ENCODE measurements around the gene CMAS.
A peak's percentile ranks its signal among the peaks of the same experiment; 100 is the strongest.
"Not testable (repeated sequence)": the region's sequence is repeated elsewhere in the genome, so short reads cannot be mapped to it uniquely, and the experiment has no call there.

CMAS gene

GRCh38 chr12:22046090-22046967, at the start of gene CMAS:
TSS of gene CMAS (plus strand) at chr12:22046218. CDS start at chr12:22046304, 86 bp downstream.
- Mint-ChIP-seq H3K27me3 (no peaks in the 10 kb centered on the region), H3K9me3 (no peaks in the 10 kb centered on the region), H3K27ac (peak within 1 kb of the TSS; percentile 84), H3K4me1 (peaks cover 41% of the 10 kb centered on the region), H3K36me3 (peaks cover 19% of the 10 kb centered on the region), H3K4me3 (peak within 1 kb of the TSS; percentile 88)
- CTCF ChIA-PET, result interaction anchor here (0.5 to 1.3 kb wide), 3 partner anchors 10 to 402 kb away, joined by 3 read pairs; no protein-coding TSS in a partner anchor
- DNase-seq, result peak; percentile 86

- Mint-ChIP-seq H3K27me3 (peaks cover 4% of the 10 kb centered on the region), H3K4me1 (peaks cover 1% of the 10 kb centered on the region), H3K4me3 (no peak overlapping the region), H3K36me3 (no peaks in the 10 kb centered on the region), H3K27ac (no peak overlapping the region), H3K9me3 (no peaks in the 10 kb centered on the region)
- CTCF ChIA-PET, result no interaction called here
- no peak for DNase-seq
Observed at GRCh38 chr12:21998295-21998694, 47.7 kb upstream of the CMAS start.

- no peak for DNase-seq
- CTCF ChIA-PET, result no interaction called here
- no peaks in the 10 kb centered on the region for H3K4me1 Mint-ChIP-seq
- H3K4me3 Mint-ChIP-seq, result no peak overlapping the region
- H3K27ac Mint-ChIP-seq, result no peak overlapping the region
- no peaks in the 10 kb centered on the region for H3K9me3 Mint-ChIP-seq
- peaks cover 4% of the 10 kb centered on the region for H3K27me3 Mint-ChIP-seq
- H3K36me3 Mint-ChIP-seq, result no peaks in the 10 kb centered on the region
Observed at GRCh38 chr12:21998782-21999181, 47.2 kb upstream of the CMAS start.

- DNase-seq, result no peak
- H3K36me3 Mint-ChIP-seq, result no peaks in the 10 kb centered on the region
- no peak overlapping the region for H3K4me3 Mint-ChIP-seq
- no peak overlapping the region for H3K27ac Mint-ChIP-seq
- H3K4me1 Mint-ChIP-seq, result no peaks in the 10 kb centered on the region
- no peaks in the 10 kb centered on the region for H3K27me3 Mint-ChIP-seq
- CTCF ChIA-PET, result no interaction called here
- H3K9me3 Mint-ChIP-seq, result no peaks in the 10 kb centered on the region
Observed at GRCh38 chr12:22002430-22002829, 43.6 kb upstream of the CMAS start.

GRCh38 chr12:22007794-22008193, 38.2 kb upstream of the CMAS start:
- H3K4me1 Mint-ChIP-seq, CTCF ChIA-PET, DNase-seq, H3K27ac Mint-ChIP-seq, H3K27me3 Mint-ChIP-seq, H3K9me3 Mint-ChIP-seq, H3K36me3 Mint-ChIP-seq, H3K4me3 Mint-ChIP-seq: not testable (repeated sequence)

GRCh38 chr12:22008196-22008595, 37.8 kb upstream of the CMAS start:
- Mint-ChIP-seq H3K4me1 (no peaks in the 10 kb centered on the region), H3K36me3 (no peaks in the 10 kb centered on the region), H3K27me3 (no peaks in the 10 kb centered on the region), H3K27ac (no peak overlapping the region), H3K9me3 (no peaks in the 10 kb centered on the region), H3K4me3 (no peak overlapping the region)
- CTCF ChIA-PET, result no interaction called here
- no peak for DNase-seq

GRCh38 chr12:22014041-22014782, 31.8 kb upstream of the CMAS start:
- Mint-ChIP-seq H3K27me3 (no peaks in the 10 kb centered on the region), H3K4me1 (no peaks in the 10 kb centered on the region), H3K27ac (no peak overlapping the region), H3K36me3 (no peaks in the 10 kb centered on the region), H3K4me3 (no peak overlapping the region), H3K9me3 (no peaks in the 10 kb centered on the region)
- CTCF ChIA-PET, result interaction anchor here (2.6 kb wide), 1 partner anchor 25 kb away, joined by 5 read pairs; no protein-coding TSS in a partner anchor
- no peak for DNase-seq

GRCh38 chr12:22014783-22015144, 31.3 kb upstream of the CMAS start:
- DNase-seq, result no peak
- no peaks in the 10 kb centered on the region for H3K9me3 Mint-ChIP-seq
- H3K27ac Mint-ChIP-seq, result no peak overlapping the region
- no peaks in the 10 kb centered on the region for H3K4me1 Mint-ChIP-seq
- no peaks in the 10 kb centered on the region for H3K36me3 Mint-ChIP-seq
- CTCF ChIA-PET, result interaction anchor here (2.6 kb wide), 1 partner anchor 25 kb away, joined by 5 read pairs; no protein-coding TSS in a partner anchor
- no peak overlapping the region for H3K4me3 Mint-ChIP-seq
- no peaks in the 10 kb centered on the region for H3K27me3 Mint-ChIP-seq

GRCh38 chr12:22016982-22017381, 29.0 kb upstream of the CMAS start:
- H3K27me3 Mint-ChIP-seq, result no peaks in the 10 kb centered on the region
- no peak for DNase-seq
- CTCF ChIA-PET, result interaction anchor here (2.0 to 2.6 kb wide), 2 partner anchors 27 to 319 kb away, joined by 6 to 31 read pairs; no protein-coding TSS in a partner anchor
- no peaks in the 10 kb centered on the region for H3K36me3 Mint-ChIP-seq
- no peaks in the 10 kb centered on the region for H3K4me1 Mint-ChIP-seq
- no peak overlapping the region for H3K27ac Mint-ChIP-seq
- no peak overlapping the region for H3K4me3 Mint-ChIP-seq
- no peaks in the 10 kb centered on the region for H3K9me3 Mint-ChIP-seq

- Mint-ChIP-seq H3K4me1 (no peaks in the 10 kb centered on the region), H3K27me3 (no peaks in the 10 kb centered on the region), H3K9me3 (peaks cover 9% of the 10 kb centered on the region), H3K4me3 (no peak overlapping the region), H3K36me3 (no peaks in the 10 kb centered on the region), H3K27ac (no peak overlapping the region)
- CTCF ChIA-PET, result interaction anchor here (0.6 to 2.6 kb wide), 3 partner anchors 29 to 321 kb away, joined by 4 to 31 read pairs (median 6); no protein-coding TSS in a partner anchor
- DNase-seq, result no peak
Observed at GRCh38 chr12:22018860-22019259, 27.2 kb upstream of the CMAS start.

- CTCF ChIA-PET, H3K27me3 Mint-ChIP-seq, H3K36me3 Mint-ChIP-seq, H3K4me3 Mint-ChIP-seq, H3K27ac Mint-ChIP-seq, DNase-seq, H3K4me1 Mint-ChIP-seq: not testable (repeated sequence)
- H3K9me3 Mint-ChIP-seq, result peaks cover 12% of the 10 kb centered on the region
Observed at GRCh38 chr12:22023489-22023888, 22.5 kb upstream of the CMAS start.

GRCh38 chr12:22029491-22029890, 16.5 kb upstream of the CMAS start:
- H3K27me3 Mint-ChIP-seq, result no peaks in the 10 kb centered on the region

GRCh38 chr12:22029991-22030390, 16.0 kb upstream of the CMAS start:
- Mint-ChIP-seq H3K4me1 (no peaks in the 10 kb centered on the region), H3K36me3 (no peaks in the 10 kb centered on the region), H3K4me3 (no peak overlapping the region), H3K27me3 (no peaks in the 10 kb centered on the region), H3K27ac (no peak overlapping the region), H3K9me3 (no peaks in the 10 kb centered on the region)
- DNase-seq, result no peak
- CTCF ChIA-PET, result no interaction called here

More at GRCh38 chr12:22029491-22029890, 16.5 kb upstream of the CMAS start:
- no peak for DNase-seq
- H3K4me1 Mint-ChIP-seq, result no peaks in the 10 kb centered on the region
- no peak overlapping the region for H3K27ac Mint-ChIP-seq
- H3K36me3 Mint-ChIP-seq, result no peaks in the 10 kb centered on the region
- H3K9me3 Mint-ChIP-seq, result no peaks in the 10 kb centered on the region
- CTCF ChIA-PET, result no interaction called here
- no peak overlapping the region for H3K4me3 Mint-ChIP-seq

- Mint-ChIP-seq H3K4me1 (no peaks in the 10 kb centered on the region), H3K27ac (no peak overlapping the region), H3K4me3 (no peak overlapping the region), H3K36me3 (no peaks in the 10 kb centered on the region), H3K9me3 (no peaks in the 10 kb centered on the region), H3K27me3 (no peaks in the 10 kb centered on the region)
- DNase-seq, result no peak
- CTCF ChIA-PET, result no interaction called here
Observed at GRCh38 chr12:22032732-22033131, 13.3 kb upstream of the CMAS start.
